ENCODE results near the gene OXCT1. TPM values are rescaled to one million over a fixed set of nuclear protein-coding genes. Genes with fewer than 3 reads are reported as not detected.

The OXCT1 gene
- total RNA-seq, 1 donor = 39.4 TPM

DNA sequence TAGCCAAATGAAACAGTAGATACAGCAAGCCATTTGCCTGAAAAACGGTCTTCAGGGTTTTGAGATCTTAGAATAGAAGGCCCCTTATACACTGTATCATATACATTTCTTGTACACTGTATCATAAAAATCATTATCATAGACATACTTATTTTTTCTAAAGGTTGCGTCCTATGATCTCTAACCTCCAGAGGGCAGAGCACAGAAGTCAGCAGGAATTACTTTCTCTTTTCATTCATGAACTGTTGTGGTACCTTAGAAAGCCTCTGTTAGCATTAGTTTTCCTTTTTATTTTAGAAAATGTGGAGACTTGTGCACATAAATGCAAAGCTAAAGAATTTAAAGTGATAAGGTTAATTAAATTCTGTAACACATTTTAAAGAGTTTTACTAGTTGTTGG lies 115.4 kb downstream of the OXCT1 start:
- H3K4me1 ChIP-seq (ENCODE audit: insufficient read depth, low read length) = peaks cover 3% of the 10 kb centered on the region

GRCh38 chr5:41751867-41752266 lies 118.4 kb downstream of the OXCT1 start:
- no peaks in the 10 kb centered on the region for H3K9me3 ChIP-seq (ENCODE audit: low read depth, low read length)
- H4K20me1 ChIP-seq (ENCODE audit: insufficient read depth, low read length) = no peaks in the 10 kb centered on the region
- H3K36me3 ChIP-seq (ENCODE audit: insufficient read depth, low read length) = no peaks in the 10 kb centered on the region
- no peak overlapping the region for H2AFZ ChIP-seq (ENCODE audit: low read length)
- no peaks in the 10 kb centered on the region for H3K79me2 ChIP-seq (ENCODE audit: insufficient read depth, low read length)
- no peaks in the 10 kb centered on the region for H3K27me3 ChIP-seq (ENCODE audit: insufficient read depth, low read length)
- no peak overlapping the region for H3K4me3 ChIP-seq (ENCODE audit: insufficient read depth, low read length)
- DNase-seq (ENCODE audit: insufficient read length, low spot score, missing footprints) = no peak
- H3K27ac ChIP-seq (ENCODE audit: low read depth, low read length) = no peak overlapping the region
- TF ChIP-seq CTCF (IDR thresholded peaks at IDR 0.05; ENCODE audit: extremely low read depth, low read depth, low read length) = no peak
- H3K4me2 ChIP-seq (ENCODE audit: insufficient read depth, low read length) = no peak overlapping the region
- peaks cover 12% of the 10 kb centered on the region for H3K4me1 ChIP-seq (ENCODE audit: insufficient read depth, low read length)

More for the DNA sequence above, 115.4 kb downstream of the OXCT1 start:
- no peak overlapping the region for H2AFZ ChIP-seq (ENCODE audit: low read length)
- TF ChIP-seq CTCF (IDR thresholded peaks at IDR 0.05; ENCODE audit: extremely low read depth, low read depth, low read length) = peak; percentile 37
- H3K36me3 ChIP-seq (ENCODE audit: insufficient read depth, low read length) = no peaks in the 10 kb centered on the region
- no peaks in the 10 kb centered on the region for H3K27me3 ChIP-seq (ENCODE audit: insufficient read depth, low read length)
- no peak overlapping the region for H3K27ac ChIP-seq (ENCODE audit: low read depth, low read length)
- H3K9me3 ChIP-seq (ENCODE audit: low read depth, low read length) = no peaks in the 10 kb centered on the region
- no peaks in the 10 kb centered on the region for H3K79me2 ChIP-seq (ENCODE audit: insufficient read depth, low read length)
- no peak for DNase-seq (ENCODE audit: insufficient read length, low spot score, missing footprints)
- peak overlapping the region; percentile 21 for H3K4me2 ChIP-seq (ENCODE audit: insufficient read depth, low read length)
- H4K20me1 ChIP-seq (ENCODE audit: insufficient read depth, low read length) = no peaks in the 10 kb centered on the region
- H3K4me3 ChIP-seq (ENCODE audit: insufficient read depth, low read length) = no peak overlapping the region

DNA sequence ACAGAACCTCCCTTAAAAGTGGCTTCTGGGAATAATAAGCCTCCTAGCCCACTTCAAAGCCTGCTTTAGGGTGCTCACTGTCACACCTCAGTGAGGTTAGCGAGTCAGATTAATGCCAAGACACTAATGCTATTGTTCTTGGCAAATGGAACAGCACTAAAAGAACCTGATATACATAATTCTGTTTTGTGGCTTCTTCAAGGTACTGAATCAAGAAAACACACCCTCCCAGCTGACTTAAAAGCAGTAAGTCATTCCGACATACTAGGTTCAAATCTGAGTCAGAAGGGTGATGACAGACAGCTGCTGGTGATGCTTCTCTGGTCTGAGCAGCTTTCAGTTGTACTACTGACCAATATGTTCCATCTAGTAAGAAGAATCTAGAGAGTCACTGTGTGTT lies 121.6 kb downstream of the OXCT1 start:
- H2AFZ ChIP-seq (ENCODE audit: low read length) = no peak overlapping the region
- no peaks in the 10 kb centered on the region for H3K36me3 ChIP-seq (ENCODE audit: insufficient read depth, low read length)
- H3K9me3 ChIP-seq (ENCODE audit: low read depth, low read length) = no peaks in the 10 kb centered on the region
- TF ChIP-seq CTCF (IDR thresholded peaks at IDR 0.05; ENCODE audit: extremely low read depth, low read depth, low read length) = no peak
- DNase-seq (ENCODE audit: insufficient read length, low spot score, missing footprints) = no peak
- no peak overlapping the region for H3K4me2 ChIP-seq (ENCODE audit: insufficient read depth, low read length)
- H4K20me1 ChIP-seq (ENCODE audit: insufficient read depth, low read length) = no peaks in the 10 kb centered on the region
- H3K4me1 ChIP-seq (ENCODE audit: insufficient read depth, low read length) = peaks cover 9% of the 10 kb centered on the region
- H3K27ac ChIP-seq (ENCODE audit: low read depth, low read length) = no peak overlapping the region
- H3K27me3 ChIP-seq (ENCODE audit: insufficient read depth, low read length) = no peaks in the 10 kb centered on the region
- H3K79me2 ChIP-seq (ENCODE audit: insufficient read depth, low read length) = no peaks in the 10 kb centered on the region
- H3K4me3 ChIP-seq (ENCODE audit: insufficient read depth, low read length) = no peak overlapping the region

GRCh38 chr5:41747708-41748107 lies 122.5 kb downstream of the OXCT1 start:
- H3K79me2 ChIP-seq (ENCODE audit: insufficient read depth, low read length) = no peaks in the 10 kb centered on the region
- H3K27me3 ChIP-seq (ENCODE audit: insufficient read depth, low read length) = no peaks in the 10 kb centered on the region
- H2AFZ ChIP-seq (ENCODE audit: low read length) = no peak overlapping the region
- DNase-seq (ENCODE audit: insufficient read length, low spot score, missing footprints) = no peak
- no peaks in the 10 kb centered on the region for H4K20me1 ChIP-seq (ENCODE audit: insufficient read depth, low read length)
- no peak overlapping the region for H3K4me3 ChIP-seq (ENCODE audit: insufficient read depth, low read length)
- no peak overlapping the region for H3K27ac ChIP-seq (ENCODE audit: low read depth, low read length)
- H3K36me3 ChIP-seq (ENCODE audit: insufficient read depth, low read length) = no peaks in the 10 kb centered on the region
- peaks cover 9% of the 10 kb centered on the region for H3K4me1 ChIP-seq (ENCODE audit: insufficient read depth, low read length)
- no peak for TF ChIP-seq CTCF (IDR thresholded peaks at IDR 0.05; ENCODE audit: extremely low read depth, low read depth, low read length)
- no peaks in the 10 kb centered on the region for H3K9me3 ChIP-seq (ENCODE audit: low read depth, low read length)
- no peak overlapping the region for H3K4me2 ChIP-seq (ENCODE audit: insufficient read depth, low read length)

Data from osteoblast (primary cell).